Medulla oblongata (tissue), 1 donor: ENCODE data around the gene LAG3.

ENCODE experiments used
- DNase-seq: peaks from one replicate; pipeline ENCODE4 v3.0.0-alpha.2; 2015; ENCODE audit errors: extremely low spot score

LAG3 gene

GRCh38 chr12:6788972-6789924, 16.9 kb downstream of the LAG3 start, which contains the start of gene CD4:
CD4 (plus strand) TSS chr12:6789528; CDS start chr12:6800139, 10,611 bp downstream.
- peak; percentile 81 for DNase-seq

GRCh38 chr12:6790496-6791150, 18.3 kb downstream of the LAG3 start:
- no peak for DNase-seq

- DNase-seq, result no peak
These were observed 19.7 kb downstream of the LAG3 start for GRCh38 chr12:6791931-6792520.

GRCh38 chr12:6792522-6793201, 20.3 kb downstream of the LAG3 start:
- peak; percentile 67 for DNase-seq

GRCh38 chr12:6795088-6795487, 22.8 kb downstream of the LAG3 start:
- no peak for DNase-seq

- no peak for DNase-seq
These were observed 24.3 kb downstream of the LAG3 start for GRCh38 chr12:6796576-6796975.

- DNase-seq, result no peak
These were observed 26.8 kb downstream of the LAG3 start for GRCh38 chr12:6799147-6799546.

GRCh38 chr12:6807170-6807569, 34.9 kb downstream of the LAG3 start:
- DNase-seq, result no peak

- no peak for DNase-seq
These were observed 36.7 kb downstream of the LAG3 start for GRCh38 chr12:6809056-6809455.

GRCh38 chr12:6810758-6811157, 38.4 kb downstream of the LAG3 start:
- no peak for DNase-seq

- no peak for DNase-seq
These were observed 41.0 kb downstream of the LAG3 start for GRCh38 chr12:6813363-6813762.

- no peak for DNase-seq
These were observed 44.3 kb downstream of the LAG3 start for GRCh38 chr12:6816598-6816997.

- no peak for DNase-seq
These were observed 44.8 kb downstream of the LAG3 start for GRCh38 chr12:6817098-6817497.

- no peak for DNase-seq
These were observed 45.4 kb downstream of the LAG3 start for GRCh38 chr12:6817662-6818157.

GRCh38 chr12:6818222-6818621, 45.9 kb downstream of the LAG3 start:
- DNase-seq, result no peak

GRCh38 chr12:6818645-6819044, 46.3 kb downstream of the LAG3 start:
- DNase-seq, result no peak

GRCh38 chr12:6819106-6820030, 47.0 kb downstream of the LAG3 start:
- no peak for DNase-seq

- DNase-seq, result no peak
These were observed 47.8 kb downstream of the LAG3 start for GRCh38 chr12:6820166-6820565.

- peak; percentile 19 for DNase-seq
These were observed 49.5 kb downstream of the LAG3 start, which contains the start of gene GPR162 for GRCh38 chr12:6821591-6822425. GPR162 (plus strand) TSS chr12:6821821; CDS start chr12:6823899, 2,078 bp downstream.
